OCI-LY1 (cell line): ENCODE measurements around the gene ZMYND15.

Experiments used
- EZH2 ChIP-seq: fragments of 200-600 bp; sonication (generic), shearing (Covaris generic); IDR thresholded peaks from 2 replicates; pipeline ENCODE4 v1.8.0; 2017; ENCODE audit warnings: borderline replicate concordance, mixed run types, mild to moderate bottlenecking, antibody characterized with exemption, low read length, moderate library complexity, mixed read lengths
- TF ChIP-seq, protein P1 (sequence below): fragments of 200-600 bp; sonication (generic), shearing (Covaris generic); IDR thresholded peaks from 2 replicates; pipeline ENCODE4 v1.5.1; 2017; ENCODE audit warnings: mild to moderate bottlenecking, antibody characterized with exemption, low read length, moderate library complexity, mixed read lengths

DNA sequence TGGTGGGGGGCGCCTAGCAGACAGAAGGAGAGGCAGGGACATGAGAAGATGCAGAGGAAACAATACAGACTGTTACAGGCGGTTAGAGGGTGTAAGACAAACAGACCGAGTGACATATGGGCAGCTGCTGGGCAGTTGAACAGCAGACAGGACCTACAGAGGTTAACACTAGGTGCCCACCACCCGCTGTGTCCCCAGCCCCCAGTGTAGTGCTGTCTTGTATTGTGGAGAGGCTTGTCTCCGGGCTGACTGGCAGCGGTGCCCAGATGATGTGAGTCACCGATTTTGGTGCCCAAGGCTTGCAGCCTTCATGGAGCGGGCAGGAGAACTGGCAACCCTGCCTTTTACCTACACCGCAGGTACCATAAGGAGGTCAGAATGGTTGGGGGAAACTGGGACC lies 2.5 kb downstream of the ZMYND15 start:
- TF ChIP-seq, protein P1, sequence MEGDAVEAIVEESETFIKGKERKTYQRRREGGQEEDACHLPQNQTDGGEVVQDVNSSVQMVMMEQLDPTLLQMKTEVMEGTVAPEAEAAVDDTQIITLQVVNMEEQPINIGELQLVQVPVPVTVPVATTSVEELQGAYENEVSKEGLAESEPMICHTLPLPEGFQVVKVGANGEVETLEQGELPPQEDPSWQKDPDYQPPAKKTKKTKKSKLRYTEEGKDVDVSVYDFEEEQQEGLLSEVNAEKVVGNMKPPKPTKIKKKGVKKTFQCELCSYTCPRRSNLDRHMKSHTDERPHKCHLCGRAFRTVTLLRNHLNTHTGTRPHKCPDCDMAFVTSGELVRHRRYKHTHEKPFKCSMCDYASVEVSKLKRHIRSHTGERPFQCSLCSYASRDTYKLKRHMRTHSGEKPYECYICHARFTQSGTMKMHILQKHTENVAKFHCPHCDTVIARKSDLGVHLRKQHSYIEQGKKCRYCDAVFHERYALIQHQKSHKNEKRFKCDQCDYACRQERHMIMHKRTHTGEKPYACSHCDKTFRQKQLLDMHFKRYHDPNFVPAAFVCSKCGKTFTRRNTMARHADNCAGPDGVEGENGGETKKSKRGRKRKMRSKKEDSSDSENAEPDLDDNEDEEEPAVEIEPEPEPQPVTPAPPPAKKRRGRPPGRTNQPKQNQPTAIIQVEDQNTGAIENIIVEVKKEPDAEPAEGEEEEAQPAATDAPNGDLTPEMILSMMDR: no peak
- TF ChIP-seq EZH2: no peak
